ENCODE results near the gene RTN3.
"Not testable (repeated sequence)": the region's sequence is repeated elsewhere in the genome, so short reads cannot be mapped to it uniquely, and the experiment has no call there.

The RTN3 gene

GRCh38 chr11:63682066-63683021 lies 1.0 kb downstream of the RTN3 start:
- DNase-seq (ENCODE audit: low read depth, low spot score): no peak
- peak overlapping the region; percentile 79 for H3K27ac ChIP-seq

- DNase-seq (ENCODE audit: low read depth, low spot score): no peak
- no peak overlapping the region for H3K27ac ChIP-seq
Observed at GRCh38 chr11:63683133-63683991, 2.1 kb downstream of the RTN3 start.

GRCh38 chr11:63685158-63685721 lies 3.9 kb downstream of the RTN3 start:
- DNase-seq (ENCODE audit: low read depth, low spot score); H3K27ac ChIP-seq: not testable (repeated sequence)

- DNase-seq (ENCODE audit: low read depth, low spot score): no peak
- no peak overlapping the region for H3K27ac ChIP-seq
Observed at GRCh38 chr11:63686926-63687325, 5.6 kb downstream of the RTN3 start.

GRCh38 chr11:63687845-63688244 lies 6.5 kb downstream of the RTN3 start:
- DNase-seq (ENCODE audit: low read depth, low spot score): no peak
- peak overlapping the region; percentile 55 for H3K27ac ChIP-seq

- H3K27ac ChIP-seq: no peak overlapping the region
Observed at GRCh38 chr11:63694596-63694995, 13.3 kb downstream of the RTN3 start.

GRCh38 chr11:63698976-63699733 lies 17.9 kb downstream of the RTN3 start:
- DNase-seq (ENCODE audit: low read depth, low spot score): no peak
- no peak overlapping the region for H3K27ac ChIP-seq

More at GRCh38 chr11:63694596-63694995, 13.3 kb downstream of the RTN3 start:
- no peak for DNase-seq (ENCODE audit: low read depth, low spot score)

- DNase-seq (ENCODE audit: low read depth, low spot score): no peak
- H3K27ac ChIP-seq: no peak overlapping the region
Observed at GRCh38 chr11:63699896-63700295, 18.6 kb downstream of the RTN3 start.

- H3K27ac ChIP-seq: no peak overlapping the region
- DNase-seq (ENCODE audit: low read depth, low spot score): no peak
Observed at GRCh38 chr11:63705526-63705925, 24.2 kb downstream of the RTN3 start.

GRCh38 chr11:63708764-63709163 lies 27.5 kb downstream of the RTN3 start:
- DNase-seq (ENCODE audit: low read depth, low spot score): no peak
- no peak overlapping the region for H3K27ac ChIP-seq

GRCh38 chr11:63709336-63709884 lies 28.1 kb downstream of the RTN3 start:
- no peak overlapping the region for H3K27ac ChIP-seq
- no peak for DNase-seq (ENCODE audit: low read depth, low spot score)

GRCh38 chr11:63710476-63711217 lies 29.3 kb downstream of the RTN3 start:
- no peak overlapping the region for H3K27ac ChIP-seq
- no peak for DNase-seq (ENCODE audit: low read depth, low spot score)

GRCh38 chr11:63711838-63712237 lies 30.5 kb downstream of the RTN3 start:
- no peak for DNase-seq (ENCODE audit: low read depth, low spot score)
- no peak overlapping the region for H3K27ac ChIP-seq

GRCh38 chr11:63713766-63714165 lies 32.5 kb downstream of the RTN3 start:
- no peak for DNase-seq (ENCODE audit: low read depth, low spot score)
- no peak overlapping the region for H3K27ac ChIP-seq

GRCh38 chr11:63716046-63716445 lies 34.7 kb downstream of the RTN3 start:
- no peak for DNase-seq (ENCODE audit: low read depth, low spot score)
- H3K27ac ChIP-seq: no peak overlapping the region

- no peak overlapping the region for H3K27ac ChIP-seq
- DNase-seq (ENCODE audit: low read depth, low spot score): no peak
Observed at GRCh38 chr11:63719001-63719400, 37.7 kb downstream of the RTN3 start.

GRCh38 chr11:63719987-63720386 lies 38.7 kb downstream of the RTN3 start:
- no peak overlapping the region for H3K27ac ChIP-seq
- DNase-seq (ENCODE audit: low read depth, low spot score): no peak

GRCh38 chr11:63720611-63721010 lies 39.3 kb downstream of the RTN3 start:
- H3K27ac ChIP-seq: no peak overlapping the region
- DNase-seq (ENCODE audit: low read depth, low spot score): no peak

GRCh38 chr11:63729326-63729725 lies 48.0 kb downstream of the RTN3 start:
- DNase-seq (ENCODE audit: low read depth, low spot score): no peak
- no peak overlapping the region for H3K27ac ChIP-seq
